ENCODE results near the gene UTP3.
A peak's percentile ranks its signal among the peaks of the same experiment; 100 is the strongest.

The UTP3 gene

GRCh38 chr4:70735915-70736314, 47.6 kb downstream of the UTP3 start:
- peak; percentile 65 for TF ChIP-seq CTCF (IDR thresholded peaks at IDR 0.05)

GRCh38 chr4:70737006-70737405, 48.7 kb downstream of the UTP3 start:
- no peak for TF ChIP-seq CTCF (IDR thresholded peaks at IDR 0.05)

- no peak for TF ChIP-seq CTCF (IDR thresholded peaks at IDR 0.05)
Observed at GRCh38 chr4:70737409-70737808, 49.1 kb downstream of the UTP3 start.

- no peak for TF ChIP-seq CTCF (IDR thresholded peaks at IDR 0.05)
Observed at GRCh38 chr4:70739496-70740337, 51.4 kb downstream of the UTP3 start.
